Measurements from ENCODE around the gene WDR88. TPM values are rescaled to one million over a fixed set of nuclear protein-coding genes. Genes with fewer than 3 reads are reported as not detected.

The WDR88 gene
- total RNA-seq, 4 donors from 2014 or later = not detected

DNA sequence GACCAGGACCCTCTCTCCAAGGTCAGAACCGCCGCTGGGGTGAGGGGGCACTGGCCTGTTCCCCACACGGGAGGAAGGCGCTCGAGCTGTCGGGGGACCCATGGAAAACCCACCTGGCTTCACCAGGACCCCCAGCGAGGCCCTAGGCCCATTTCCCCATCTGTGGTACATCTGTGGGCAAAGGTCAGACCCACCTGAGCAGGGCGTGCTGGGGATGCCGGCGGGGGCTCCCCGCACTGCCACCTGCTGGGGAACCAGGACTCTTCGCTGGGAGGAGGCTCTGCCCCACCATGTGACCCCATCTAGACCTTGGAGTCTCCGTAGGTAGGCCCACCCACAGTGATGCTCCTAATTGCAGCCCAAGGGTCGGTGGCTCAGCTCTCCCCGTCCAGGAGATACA is 511 bp downstream of the WDR88 start:
- DNase-seq (no peak), ATAC-seq (no peak)
- TF ChIP-seq, protein P1, sequence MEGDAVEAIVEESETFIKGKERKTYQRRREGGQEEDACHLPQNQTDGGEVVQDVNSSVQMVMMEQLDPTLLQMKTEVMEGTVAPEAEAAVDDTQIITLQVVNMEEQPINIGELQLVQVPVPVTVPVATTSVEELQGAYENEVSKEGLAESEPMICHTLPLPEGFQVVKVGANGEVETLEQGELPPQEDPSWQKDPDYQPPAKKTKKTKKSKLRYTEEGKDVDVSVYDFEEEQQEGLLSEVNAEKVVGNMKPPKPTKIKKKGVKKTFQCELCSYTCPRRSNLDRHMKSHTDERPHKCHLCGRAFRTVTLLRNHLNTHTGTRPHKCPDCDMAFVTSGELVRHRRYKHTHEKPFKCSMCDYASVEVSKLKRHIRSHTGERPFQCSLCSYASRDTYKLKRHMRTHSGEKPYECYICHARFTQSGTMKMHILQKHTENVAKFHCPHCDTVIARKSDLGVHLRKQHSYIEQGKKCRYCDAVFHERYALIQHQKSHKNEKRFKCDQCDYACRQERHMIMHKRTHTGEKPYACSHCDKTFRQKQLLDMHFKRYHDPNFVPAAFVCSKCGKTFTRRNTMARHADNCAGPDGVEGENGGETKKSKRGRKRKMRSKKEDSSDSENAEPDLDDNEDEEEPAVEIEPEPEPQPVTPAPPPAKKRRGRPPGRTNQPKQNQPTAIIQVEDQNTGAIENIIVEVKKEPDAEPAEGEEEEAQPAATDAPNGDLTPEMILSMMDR (IDR thresholded peaks at IDR 0.05 in 4 of 5, conservative IDR thresholded peaks at IDR 0.05 in 1 of 5) = no peak
- TF ChIP-seq POLR2A (IDR thresholded peaks at IDR 0.05) = no peak
- intact Hi-C loops (cut with DNase I; ENCODE audit: low total_unique reads) = no loop called here
- no peak overlapping the region for H3K4me3 ChIP-seq
- H3K36me3 ChIP-seq = peaks cover 0 to 33% of the 10 kb centered on the region in 2 donors
- H3K27ac ChIP-seq = no peak overlapping the region
- peaks cover 12 to 19% (median 18%) of the 10 kb centered on the region in 3 donors for H3K27me3 ChIP-seq
- H3K4me1 ChIP-seq = no peaks in the 10 kb centered on the region
- no peaks in the 10 kb centered on the region for H3K9me3 ChIP-seq
- in situ Hi-C loops (cut with MboI; ENCODE audit: low sequenced_read_pairs in 4 of 4) = no loop called here

DNA sequence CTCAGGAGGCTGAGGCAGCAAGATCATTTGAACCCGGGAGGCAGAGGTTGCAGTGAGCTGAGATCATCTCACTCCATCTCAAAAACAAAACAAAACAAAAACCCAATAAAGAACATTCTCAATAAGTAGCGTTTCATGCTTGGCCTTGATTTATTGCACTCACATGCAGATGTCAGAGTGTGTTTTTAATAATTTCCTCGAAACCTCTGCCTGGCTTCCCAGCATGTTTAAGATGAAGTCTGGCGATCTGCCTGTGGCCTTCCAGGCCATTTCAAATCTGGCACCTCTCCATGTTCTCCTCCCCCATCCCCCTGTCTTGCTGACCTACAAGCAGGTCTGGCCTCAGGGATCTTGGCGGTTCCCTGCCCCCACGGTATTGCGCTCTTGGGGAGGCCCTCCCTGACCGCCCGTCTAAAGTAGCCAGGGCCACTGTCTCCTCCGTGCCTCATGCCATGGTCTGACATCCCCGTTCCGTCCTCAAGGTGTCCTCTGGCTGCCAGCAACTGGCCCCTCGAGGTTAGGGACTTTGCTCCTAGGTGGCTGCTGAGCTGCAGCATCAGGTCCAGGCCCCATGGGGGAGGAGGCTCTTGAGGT is 1.6 kb downstream of the WDR88 start:
- H3K27ac ChIP-seq = no peak overlapping the region
- peaks cover 0 to 22% of the 10 kb centered on the region in 2 donors for H3K36me3 ChIP-seq
- peaks cover 12 to 19% (median 18%) of the 10 kb centered on the region in 3 donors for H3K27me3 ChIP-seq
- no peak for TF ChIP-seq POLR2A (IDR thresholded peaks at IDR 0.05)
- TF ChIP-seq, protein P1 (IDR thresholded peaks at IDR 0.05 in 4 of 5, conservative IDR thresholded peaks at IDR 0.05 in 1 of 5) = no peak
- H3K9me3 ChIP-seq = no peaks in the 10 kb centered on the region
- H3K4me1 ChIP-seq = no peaks in the 10 kb centered on the region
- in situ Hi-C loops (cut with MboI; ENCODE audit: low sequenced_read_pairs in 4 of 4) = no loop called here
- intact Hi-C loops (cut with DNase I; ENCODE audit: low total_unique reads) = no loop called here
- H3K4me3 ChIP-seq = no peak overlapping the region
- DNase-seq (no peak), ATAC-seq (no peak)

DNA sequence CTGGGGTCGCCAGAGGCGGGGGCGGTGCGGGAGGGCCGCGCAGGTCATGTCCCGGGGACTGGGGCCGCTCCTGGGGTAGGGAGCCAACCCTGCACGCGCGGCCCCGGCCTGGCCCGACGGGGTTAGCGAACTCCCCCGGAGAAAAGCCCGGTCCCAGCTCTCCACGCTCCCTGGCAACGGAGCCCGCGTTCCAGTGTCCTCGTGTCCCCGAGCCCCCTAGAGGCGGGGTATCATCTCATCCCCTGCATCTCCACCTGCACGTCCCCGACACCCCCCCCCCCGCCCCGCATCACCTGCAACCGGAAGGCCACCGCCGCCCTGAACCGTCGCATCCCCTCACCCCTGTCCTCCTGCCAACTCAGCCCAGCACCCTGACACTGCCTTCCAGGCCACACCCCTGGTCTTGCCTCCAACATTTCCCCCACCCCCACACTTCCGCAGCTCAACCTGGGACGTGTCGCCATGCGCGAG is 2.7 kb downstream of the WDR88 start:
- no peak for DNase-seq
- intact Hi-C loops (cut with DNase I; ENCODE audit: low total_unique reads) (no loop called here), in situ Hi-C loops (cut with MboI; ENCODE audit: low sequenced_read_pairs in 4 of 4) (no loop called here)
- peaks cover 0 to 13% of the 10 kb centered on the region in 2 donors for H3K36me3 ChIP-seq
- H3K4me1 ChIP-seq = no peaks in the 10 kb centered on the region
- H3K27ac ChIP-seq = no peak overlapping the region
- ATAC-seq = no peak
- TF ChIP-seq, protein P1 (IDR thresholded peaks at IDR 0.05 in 4 of 5, conservative IDR thresholded peaks at IDR 0.05 in 1 of 5) = no peak
- no peak overlapping the region for H3K4me3 ChIP-seq
- no peaks in the 10 kb centered on the region for H3K9me3 ChIP-seq
- H3K27me3 ChIP-seq = peaks cover 12 to 19% (median 18%) of the 10 kb centered on the region in 3 donors

DNA sequence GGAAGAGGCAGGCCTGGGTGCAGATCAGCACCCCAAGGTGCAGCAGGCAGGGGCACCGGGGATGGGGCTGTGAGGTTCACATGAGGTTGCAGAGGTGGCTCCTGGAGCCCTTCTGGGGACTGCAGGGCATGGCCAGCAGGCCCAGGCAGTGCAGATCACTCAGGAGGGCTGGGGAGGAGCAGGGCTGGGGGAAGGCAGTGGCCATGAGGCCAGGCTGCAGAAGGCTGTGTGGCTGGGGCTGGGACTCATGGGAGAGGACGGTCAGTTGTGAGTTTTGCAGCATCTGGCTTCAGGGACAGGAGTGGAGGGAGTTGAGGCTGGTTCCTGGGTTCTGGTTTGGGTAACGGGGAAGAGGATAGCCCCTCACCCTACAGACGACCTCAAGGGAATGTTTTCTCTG is 7.3 kb downstream of the WDR88 start:
- in situ Hi-C loops (cut with MboI; ENCODE audit: low sequenced_read_pairs in 4 of 4) = no loop called here
- no peak for ATAC-seq

More for the DNA sequence above, 7.3 kb downstream of the WDR88 start:
- H3K27me3 ChIP-seq = peaks cover 8 to 16% (median 14%) of the 10 kb centered on the region in 3 donors
- intact Hi-C loops (cut with DNase I; ENCODE audit: low total_unique reads) = no loop called here
- H3K4me3 ChIP-seq = no peak overlapping the region
- H3K9me3 ChIP-seq = no peaks in the 10 kb centered on the region
- H3K4me1 ChIP-seq = no peaks in the 10 kb centered on the region
- TF ChIP-seq, protein P1 (IDR thresholded peaks at IDR 0.05 in 4 of 5, conservative IDR thresholded peaks at IDR 0.05 in 1 of 5) = no peak
- no peak for TF ChIP-seq POLR2A (IDR thresholded peaks at IDR 0.05)
- H3K36me3 ChIP-seq = no peaks in the 10 kb centered on the region
- no peak for DNase-seq
- no peak overlapping the region for H3K27ac ChIP-seq

Measured in gastrocnemius medialis (tissue), 4 donors.